Ovary (tissue), 9 donors: ENCODE data around the gene BAG3. TPM values are rescaled to one million over a fixed set of nuclear protein-coding genes. Genes with fewer than 3 reads are reported as not detected.

Experiments used
- DNase-seq, 5 donors: peaks; one replicate each; pipeline ENCODE4 v3.0.0-alpha.2; 2019 to 2020
- H3K27ac ChIP-seq, 2 donors: fragments of 200-600 bp; one replicate each; pipeline versions ENCODE4 v1.5.1 to v1.8.0; 2019 to 2022
- H3K27me3 ChIP-seq: fragments of 200-600 bp; one replicate; pipeline ENCODE4 v1.8.0; 2022
- H3K36me3 ChIP-seq: fragments of 200-600 bp; sonication (generic); one replicate; pipeline ENCODE4 v1.5.1; 2019
- H3K4me1 ChIP-seq: one replicate; pipeline ENCODE4 v1.8.1; 2013; ENCODE audit warnings: mild to moderate bottlenecking, moderate library complexity; ENCODE audit not compliant: insufficient read depth
- H3K4me3 ChIP-seq: fragments of 200-600 bp; sonication (generic); one replicate; pipeline ENCODE4 v1.5.1; 2017
- H3K9me3 ChIP-seq, 2 donors: fragments of 200-600 bp in 1 of 2; sonication (generic) in 1 of 2; one replicate each; pipeline versions ENCODE4 v1.5.1 to v1.8.1; 2013 to 2019; ENCODE audit warnings: mild to moderate bottlenecking in 1 of 2, moderate library complexity in 1 of 2
- EP300 ChIP-seq: sonication (generic); formaldehyde crosslinking; IDR thresholded peaks from one replicate; pipeline ENCODE4 v1.6.1; 2017; ENCODE audit warnings: antibody characterized with exemption
- POLR2A ChIP-seq: fragments of 450-650 bp; IDR thresholded peaks from one replicate; pipeline ENCODE4 v1.6.1; 2017; ENCODE audit warnings: antibody characterized with exemption, mild to moderate bottlenecking, moderate library complexity
- WGBS, 3 donors: extraction: QIAGEN DNeasy Blood & Tissue Kit in 1 of 3; methylation state at CpG; one replicate each; pipeline versions ENCODE4 v1.1.5 to v1.1.7; 2013 to 2017; 5-methylcytosine and 5-hydroxymethylcytosine counted together
- intact Hi-C, 4 donors: fragments of 100-400 bp; cut with DNase I; formaldehyde crosslinking; loops; one replicate each; pipeline versions ENCODE4 v1.11.0 to v1.15.1; 2022 to 2023
- polyA plus RNA-seq, 2 donors: library from polyadenylated mRNA; stranded (reverse); fragments of 200-250 nt in 1 of 2; fragments of 350-450 nt in 1 of 2; fragmentation: Illumina TruSeq in 1 of 2; extraction: RNeasy Lipid Tissue Mini Kit (QIAGEN cat#74804) in 1 of 2; gene quantifications; one replicate each; pipeline ENCODE4 v1.2.3, GENCODE V29; 2013 to 2014
- total RNA-seq, 7 donors: library from RNA; depleted of rRNA in 2 of 7; stranded (reverse); fragments of >200 nt in 2 of 7; fragmentation: NEBNext Ultra II Directional in 3 of 7; extraction: Animal tissue kit (Norgen Biotek cat#: 25700) in 3 of 7; gene quantifications; one replicate each; pipeline versions ENCODE4 v1.1.0 to v1.2.4, GENCODE V29; 2016 to 2023
- TF ChIP-seq, protein P1 (sequence below), 3 donors: fragments of 450-650 bp in 2 of 3; fragments of 200-600 bp in 1 of 3; IDR thresholded peaks; one replicate each; pipeline versions ENCODE4 v1.5.1 to v1.8.0; 2016 to 2022; ENCODE audit warnings: antibody characterized with exemption in 3 of 3, mild to moderate bottlenecking in 1 of 3
- donor health status: DM: no; HTN: no; CAD: no; lungs with moderate emphysema.
- donor health status: DM: no; HTN: no; CAD: no.
- donor health status: Bipolar disorder and iron deficiency.
- donor health status: DM: yes; HTN: yes; CAD: no.
- donor health status: DM: no; HTN: no; CAD: no.
- donor health status: DM: yes; HTN: yes; CAD: no.

Gene BAG3
- total and polyA plus RNA-seq, 9 donors, result 13.7 to 33.5 (median 26.9) TPM

DNA sequence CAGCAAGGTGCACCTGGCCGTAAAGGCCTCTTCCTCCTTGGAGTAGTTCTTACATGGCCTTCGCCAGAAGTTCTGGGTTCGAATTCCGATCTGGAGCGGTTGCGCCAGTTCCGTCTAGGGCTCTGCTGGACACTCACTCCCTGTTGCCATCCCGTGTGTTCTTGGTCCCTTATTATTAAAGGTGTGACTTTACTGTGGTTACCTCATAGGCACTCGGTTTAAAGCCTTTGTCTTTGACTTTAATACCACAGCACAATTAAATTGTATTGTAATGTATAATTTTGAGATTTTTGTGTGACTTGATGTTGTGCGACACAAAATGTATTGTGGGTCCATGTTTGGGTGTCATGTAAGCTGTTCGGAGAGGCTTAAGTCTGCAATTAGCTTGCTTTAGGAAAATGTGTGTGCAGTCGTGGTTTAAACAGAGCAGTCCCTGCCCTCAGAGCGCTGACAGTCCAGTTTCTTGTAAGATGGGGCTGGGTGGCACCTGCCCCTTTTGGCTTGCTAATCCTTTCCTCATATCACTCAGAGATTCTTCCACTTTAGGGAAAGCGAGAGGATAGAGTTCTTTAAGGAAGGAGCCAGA lies 75.6 kb downstream of the BAG3 start:
- intact Hi-C loops, result no loop called here
- DNase-seq, result peak in 1 of 5 donors; percentile 18
- TF ChIP-seq POLR2A (no peak), EP300 (no peak)
- TF ChIP-seq, protein P1, sequence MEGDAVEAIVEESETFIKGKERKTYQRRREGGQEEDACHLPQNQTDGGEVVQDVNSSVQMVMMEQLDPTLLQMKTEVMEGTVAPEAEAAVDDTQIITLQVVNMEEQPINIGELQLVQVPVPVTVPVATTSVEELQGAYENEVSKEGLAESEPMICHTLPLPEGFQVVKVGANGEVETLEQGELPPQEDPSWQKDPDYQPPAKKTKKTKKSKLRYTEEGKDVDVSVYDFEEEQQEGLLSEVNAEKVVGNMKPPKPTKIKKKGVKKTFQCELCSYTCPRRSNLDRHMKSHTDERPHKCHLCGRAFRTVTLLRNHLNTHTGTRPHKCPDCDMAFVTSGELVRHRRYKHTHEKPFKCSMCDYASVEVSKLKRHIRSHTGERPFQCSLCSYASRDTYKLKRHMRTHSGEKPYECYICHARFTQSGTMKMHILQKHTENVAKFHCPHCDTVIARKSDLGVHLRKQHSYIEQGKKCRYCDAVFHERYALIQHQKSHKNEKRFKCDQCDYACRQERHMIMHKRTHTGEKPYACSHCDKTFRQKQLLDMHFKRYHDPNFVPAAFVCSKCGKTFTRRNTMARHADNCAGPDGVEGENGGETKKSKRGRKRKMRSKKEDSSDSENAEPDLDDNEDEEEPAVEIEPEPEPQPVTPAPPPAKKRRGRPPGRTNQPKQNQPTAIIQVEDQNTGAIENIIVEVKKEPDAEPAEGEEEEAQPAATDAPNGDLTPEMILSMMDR (IDR thresholded peaks at IDR 0.05), result no peak
- Histone ChIP-seq H3K9me3 (no peaks in the 10 kb centered on the region), H3K36me3 (no peaks in the 10 kb centered on the region), H3K27me3 (no peaks in the 10 kb centered on the region), H3K27ac (peak overlapping the region in 1 of 2 donors; percentile 55), H3K4me1 (peaks cover 3% of the 10 kb centered on the region), H3K4me3 (peak overlapping the region; percentile 95)
- WGBS, 3 donors, result 45 to 47% (median 46%) methylated on average over 14 of the region's 14 CpGs

Other genes with a start within 250 kb of the BAG3 start
- 10 to 100 TPM in 6 of 7 donors, 1 to 10 TPM in 1; 7.6 to 44.5 (median 15.4) TPM for gene RGS10, start 108.7 kb upstream of the BAG3 start, total RNA-seq
- 10 to 100 TPM; 57.3 to 63.3 TPM for gene RGS10, start 108.7 kb upstream of the BAG3 start, polyA plus RNA-seq
- gene TIAL1, start 54.4 kb upstream of the BAG3 start, total RNA-seq, result 100 to 1,000 TPM in 4 of 7 donors, 10 to 100 TPM in 3; 58.9 to 113 (median 110) TPM
- gene TIAL1, start 54.4 kb upstream of the BAG3 start, polyA plus RNA-seq, result 10 to 100 TPM; 48.2 to 99.5 TPM
- 10 to 100 TPM in 6 of 7 donors, 1 to 10 TPM in 1; 8.5 to 18.8 (median 14.4) TPM for gene INPP5F, start 74.7 kb downstream of the BAG3 start, total RNA-seq
- 10 to 100 TPM in 1 of 2 donors, 1 to 10 TPM in 1; 8.1 to 13.8 TPM for gene INPP5F, start 74.7 kb downstream of the BAG3 start, polyA plus RNA-seq
- gene MCMBP, start 221.5 kb downstream of the BAG3 start, total RNA-seq, result 10 to 100 TPM; 36.2 to 61.0 (median 52.5) TPM
- 10 to 100 TPM; 31.7 to 50.6 TPM for gene MCMBP, start 221.5 kb downstream of the BAG3 start, polyA plus RNA-seq
- 10 to 100 TPM; 16.0 to 58.0 (median 51.9) TPM for gene SEC23IP, start 241.3 kb downstream of the BAG3 start, total RNA-seq
- gene SEC23IP, start 241.3 kb downstream of the BAG3 start, polyA plus RNA-seq, result 10 to 100 TPM; 11.5 to 37.1 TPM